GM18517 (cell line): ENCODE measurements around the gene C14orf132.

Source experiments
- ATAC-seq: cut with Tn5 transposase; IDR thresholded peaks from one replicate; pipeline ENCODE4 v1.9.1; 2021; ENCODE audit warnings: mild to moderate bottlenecking, moderate library complexity; ENCODE audit not compliant: unreplicated experiment

Gene C14orf132

GRCh38 chr14:96139879-96140278 is 100.7 kb downstream of the C14orf132 start:
- ATAC-seq, result no peak

- ATAC-seq, result no peak
Observed at GRCh38 chr14:96140952-96141351, 101.8 kb downstream of the C14orf132 start.
